HG03196 (cell line): ENCODE results near the gene SEMA3E.
"Not testable (repeated sequence)": the region's sequence is repeated elsewhere in the genome, so short reads cannot be mapped to it uniquely, and the experiment has no call there.

Experiments used
- ATAC-seq: cut with Tn5 transposase; IDR thresholded peaks from one replicate; pipeline ENCODE4 v1.9.1; 2021; ENCODE audit not compliant: unreplicated experiment

The SEMA3E gene

GRCh38 chr7:83562289-83562688 lies 86.7 kb downstream of the SEMA3E start:
- no peak for ATAC-seq

- no peak for ATAC-seq
These were observed 89.1 kb downstream of the SEMA3E start for GRCh38 chr7:83559887-83560286.

- not testable (repeated sequence) for ATAC-seq
These were observed 96.4 kb downstream of the SEMA3E start for GRCh38 chr7:83552556-83552955.

GRCh38 chr7:83550100-83550499 lies 98.8 kb downstream of the SEMA3E start:
- no peak for ATAC-seq

GRCh38 chr7:83548250-83548649 lies 100.7 kb downstream of the SEMA3E start:
- ATAC-seq, result no peak

- peak; percentile 83 for ATAC-seq
These were observed 101.4 kb downstream of the SEMA3E start for GRCh38 chr7:83547526-83547925.

- no peak for ATAC-seq
These were observed 102.4 kb downstream of the SEMA3E start for GRCh38 chr7:83546586-83546985.

- no peak for ATAC-seq
These were observed 107.6 kb downstream of the SEMA3E start for GRCh38 chr7:83541187-83541960.

GRCh38 chr7:83534488-83534887 lies 114.5 kb downstream of the SEMA3E start:
- no peak for ATAC-seq

- no peak for ATAC-seq
These were observed 116.7 kb downstream of the SEMA3E start for GRCh38 chr7:83532219-83532618.

GRCh38 chr7:83531766-83532165 lies 117.2 kb downstream of the SEMA3E start:
- ATAC-seq, result no peak

GRCh38 chr7:83528925-83529423 lies 120.0 kb downstream of the SEMA3E start:
- ATAC-seq, result no peak

GRCh38 chr7:83524277-83525075 lies 124.5 kb downstream of the SEMA3E start:
- ATAC-seq, result no peak

- no peak for ATAC-seq
These were observed 128.2 kb downstream of the SEMA3E start for GRCh38 chr7:83520726-83521125.

- ATAC-seq, result no peak
These were observed 129.7 kb downstream of the SEMA3E start for GRCh38 chr7:83519240-83519639.

- no peak for ATAC-seq
These were observed 131.8 kb downstream of the SEMA3E start for GRCh38 chr7:83517035-83517700.

- no peak for ATAC-seq
These were observed 134.0 kb downstream of the SEMA3E start for GRCh38 chr7:83514977-83515376.

GRCh38 chr7:83509255-83510021 lies 139.5 kb downstream of the SEMA3E start:
- no peak for ATAC-seq

GRCh38 chr7:83504330-83504729 lies 144.6 kb downstream of the SEMA3E start:
- ATAC-seq, result no peak

- ATAC-seq, result no peak
These were observed 146.3 kb downstream of the SEMA3E start for GRCh38 chr7:83502636-83503035.

- ATAC-seq, result no peak
These were observed 154.3 kb downstream of the SEMA3E start for GRCh38 chr7:83494683-83495082.
